Peyer's patch (tissue), 4 donors: ENCODE measurements around the gene PDE10A. TPM values are rescaled to one million over a fixed set of nuclear protein-coding genes. Genes with fewer than 3 reads are reported as not detected.
"Not testable (repeated sequence)": the region's sequence is repeated elsewhere in the genome, so short reads cannot be mapped to it uniquely, and the experiment has no call there.

Experiments used
- DNase-seq, 3 donors: peaks; one replicate each; pipeline ENCODE4 v3.0.0-alpha.2; 2017 to 2019
- H3K27ac ChIP-seq, 4 donors: fragments of 200-600 bp; sonication (generic); one replicate each; pipeline ENCODE4 v1.5.1; 2016 to 2019
- H3K27me3 ChIP-seq, 2 donors: fragments of 200-600 bp; sonication (generic); one replicate each; pipeline ENCODE4 v1.5.1; 2019
- H3K36me3 ChIP-seq, 3 donors: fragments of 200-600 bp; sonication (generic); one replicate each; pipeline ENCODE4 v1.5.1; 2016 to 2019
- H3K4me1 ChIP-seq, 4 donors: fragments of 200-600 bp; sonication (generic); one replicate each; pipeline ENCODE4 v1.5.1; 2016 to 2019
- H3K4me3 ChIP-seq, 4 donors: fragments of 200-600 bp; sonication (generic); 1 replicate in 3 of 4; 2 replicates in 1 of 4; pipeline ENCODE4 v1.5.1; 2016 to 2019; ENCODE audit warnings: mild to moderate bottlenecking in 1 of 4
- H3K9me3 ChIP-seq, 4 donors: fragments of 200-600 bp; sonication (generic); one replicate each; pipeline ENCODE4 v1.5.1; 2016 to 2019; ENCODE audit warnings: mild to moderate bottlenecking in 1 of 4
- POLR2A ChIP-seq, 2 donors: fragments of 450-650 bp; IDR thresholded peaks; one replicate each; pipeline ENCODE4 v1.5.1; 2017; ENCODE audit warnings: antibody characterized with exemption in 2 of 2, mild to moderate bottlenecking in 2 of 2, moderate library complexity in 2 of 2
- total RNA-seq, 4 donors: library from RNA; depleted of rRNA; stranded (reverse); fragments of >200 nt; gene quantifications; one replicate each; pipeline ENCODE4 v1.1.0, GENCODE V29; 2016
- TF ChIP-seq, protein P1 (sequence below), 6 experiments: fragments of 450-650 bp in 4 of 6; fragments of 200-600 bp in 2 of 6; sonication (generic) in 1 of 6; IDR thresholded peaks; one replicate each; pipeline ENCODE4 v1.5.1; 2017 to 2019; ENCODE audit warnings: antibody characterized with exemption in 6 of 6, mild to moderate bottlenecking in 3 of 6, moderate library complexity in 1 of 6

PDE10A gene
- total RNA-seq, 4 donors from 2014 or later = 0.35 to 8.8 (median 6.0) TPM

DNA sequence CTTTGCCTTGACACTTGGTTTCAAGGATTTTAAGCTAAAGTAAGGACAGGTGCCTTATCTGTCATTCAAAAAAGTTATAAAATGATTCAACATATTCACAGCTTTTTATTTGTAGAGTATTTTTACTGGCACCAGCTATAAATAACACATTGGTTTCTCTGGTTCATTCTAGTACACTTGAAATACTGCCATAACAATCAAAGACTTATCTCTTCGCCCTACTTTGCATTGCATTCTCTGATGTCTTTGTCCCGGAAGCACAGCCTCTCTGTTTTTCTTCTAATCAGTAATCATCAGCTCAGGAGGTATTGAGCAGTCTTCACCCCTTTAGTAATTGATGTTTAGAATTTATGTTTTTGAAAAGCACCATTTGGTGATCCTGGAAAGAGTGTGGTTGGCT is 156.4 kb downstream of the PDE10A start:
- TF ChIP-seq, protein P1, sequence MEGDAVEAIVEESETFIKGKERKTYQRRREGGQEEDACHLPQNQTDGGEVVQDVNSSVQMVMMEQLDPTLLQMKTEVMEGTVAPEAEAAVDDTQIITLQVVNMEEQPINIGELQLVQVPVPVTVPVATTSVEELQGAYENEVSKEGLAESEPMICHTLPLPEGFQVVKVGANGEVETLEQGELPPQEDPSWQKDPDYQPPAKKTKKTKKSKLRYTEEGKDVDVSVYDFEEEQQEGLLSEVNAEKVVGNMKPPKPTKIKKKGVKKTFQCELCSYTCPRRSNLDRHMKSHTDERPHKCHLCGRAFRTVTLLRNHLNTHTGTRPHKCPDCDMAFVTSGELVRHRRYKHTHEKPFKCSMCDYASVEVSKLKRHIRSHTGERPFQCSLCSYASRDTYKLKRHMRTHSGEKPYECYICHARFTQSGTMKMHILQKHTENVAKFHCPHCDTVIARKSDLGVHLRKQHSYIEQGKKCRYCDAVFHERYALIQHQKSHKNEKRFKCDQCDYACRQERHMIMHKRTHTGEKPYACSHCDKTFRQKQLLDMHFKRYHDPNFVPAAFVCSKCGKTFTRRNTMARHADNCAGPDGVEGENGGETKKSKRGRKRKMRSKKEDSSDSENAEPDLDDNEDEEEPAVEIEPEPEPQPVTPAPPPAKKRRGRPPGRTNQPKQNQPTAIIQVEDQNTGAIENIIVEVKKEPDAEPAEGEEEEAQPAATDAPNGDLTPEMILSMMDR (IDR thresholded peaks at IDR 0.05) = no peak
- TF ChIP-seq POLR2A (IDR thresholded peaks at IDR 0.05) = no peak
- H3K36me3 ChIP-seq = no peaks in the 10 kb centered on the region
- H3K9me3 ChIP-seq = no peaks in the 10 kb centered on the region
- no peak overlapping the region for H3K27ac ChIP-seq
- no peaks in the 10 kb centered on the region for H3K4me1 ChIP-seq
- no peak for DNase-seq
- no peak overlapping the region for H3K4me3 ChIP-seq
- H3K27me3 ChIP-seq = no peaks in the 10 kb centered on the region

- DNase-seq, H3K27ac ChIP-seq, H3K4me1 ChIP-seq, H3K4me3 ChIP-seq, H3K27me3 ChIP-seq, H3K36me3 ChIP-seq, H3K9me3 ChIP-seq: not testable (repeated sequence)
Observed at GRCh38 chr6:165500214-165500907, 162.7 kb downstream of the PDE10A start.

DNA sequence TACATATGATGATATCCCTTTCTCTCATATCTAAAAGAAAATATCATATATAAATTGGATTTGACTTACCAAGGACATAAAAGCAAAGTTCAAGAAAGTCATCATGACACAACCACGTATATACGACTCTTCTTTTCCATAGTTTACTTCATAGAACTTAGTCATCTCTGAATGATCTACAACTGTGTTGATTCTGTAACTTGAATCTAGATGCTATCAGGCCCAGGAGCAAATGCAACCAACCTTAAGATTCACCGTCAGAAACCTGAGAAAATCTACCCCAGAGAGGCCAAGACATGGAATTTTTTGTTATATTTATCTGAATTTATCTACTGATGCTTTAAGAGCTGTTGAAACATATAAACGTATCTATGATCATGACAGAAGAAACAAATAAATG is 165.6 kb downstream of the PDE10A start:
- Histone ChIP-seq H3K9me3 (no peaks in the 10 kb centered on the region), H3K4me3 (no peak overlapping the region), H3K4me1 (no peaks in the 10 kb centered on the region), H3K27me3 (no peaks in the 10 kb centered on the region), H3K36me3 (no peaks in the 10 kb centered on the region), H3K27ac (no peak overlapping the region)
- TF ChIP-seq POLR2A (IDR thresholded peaks at IDR 0.05) = no peak
- no peak for DNase-seq

GRCh38 chr6:165488624-165489295 is 174.3 kb downstream of the PDE10A start:
- TF ChIP-seq POLR2A (IDR thresholded peaks at IDR 0.05) = no peak
- TF ChIP-seq, protein P1 (IDR thresholded peaks at IDR 0.05) = no peak
- Histone ChIP-seq H3K36me3 (no peaks in the 10 kb centered on the region), H3K27ac (no peak overlapping the region), H3K4me1 (no peaks in the 10 kb centered on the region), H3K9me3 (peaks cover 0 to 4% (median 0%) of the 10 kb centered on the region in 4 donors), H3K4me3 (no peak overlapping the region), H3K27me3 (no peaks in the 10 kb centered on the region)
- no peak for DNase-seq

GRCh38 chr6:165487950-165488349 is 175.1 kb downstream of the PDE10A start:
- H3K9me3 ChIP-seq = peaks cover 0 to 4% (median 0%) of the 10 kb centered on the region in 4 donors
- H3K27me3 ChIP-seq = no peaks in the 10 kb centered on the region
- no peak for DNase-seq
- TF ChIP-seq POLR2A (IDR thresholded peaks at IDR 0.05) = no peak
- TF ChIP-seq, protein P1 (IDR thresholded peaks at IDR 0.05) = no peak
- no peak overlapping the region for H3K27ac ChIP-seq
- no peak overlapping the region for H3K4me3 ChIP-seq
- H3K4me1 ChIP-seq = no peaks in the 10 kb centered on the region
- no peaks in the 10 kb centered on the region for H3K36me3 ChIP-seq

- H3K27me3 ChIP-seq = no peaks in the 10 kb centered on the region
- peaks cover 0 to 4% (median 0%) of the 10 kb centered on the region in 4 donors for H3K9me3 ChIP-seq
- TF ChIP-seq, protein P1 (IDR thresholded peaks at IDR 0.05) = no peak
- no peak for TF ChIP-seq POLR2A (IDR thresholded peaks at IDR 0.05)
- H3K4me3 ChIP-seq = no peak overlapping the region
- H3K4me1 ChIP-seq = no peaks in the 10 kb centered on the region
- no peak overlapping the region for H3K27ac ChIP-seq
- no peaks in the 10 kb centered on the region for H3K36me3 ChIP-seq
- no peak for DNase-seq
Observed at GRCh38 chr6:165487347-165487746, 175.7 kb downstream of the PDE10A start.
